ENCODE measurements around the gene ACACB. TPM values are rescaled to one million over a fixed set of nuclear protein-coding genes. Genes with fewer than 3 reads are reported as not detected.

The ACACB gene
- total RNA-seq: 10 to 100 TPM; 49.6 to 55.6 TPM
- long read RNA-seq, partial matches to known transcripts: 5 of 13 reads
- long read RNA-seq, other reads (novel, unspliced or antisense): 7 of 13 reads

GRCh38 chr12:109115758-109116610, at the start of gene ACACB:
ACACB (plus strand) TSS chr12:109116587; CDS start chr12:109139406, 22,819 bp downstream.
- ATAC-seq (peak; percentile 62), DNase-seq (peak; percentile 72 to 88)
- intact Hi-C loops (cut with DNase I, micrococcal nuclease): loop anchor here in 1 of 2 donors (10.0 kb wide), 1 partner anchor 49 kb away; no protein-coding TSS in a partner anchor

GRCh38 chr12:109069307-109070271, 46.8 kb upstream of the ACACB start:
- DNase-seq: peak; percentile 70 to 90
- ATAC-seq: peak; percentile 88
- intact Hi-C loops (cut with DNase I, micrococcal nuclease): no loop called here

- no peak for DNase-seq
- no peak for ATAC-seq
- intact Hi-C loops (cut with DNase I, micrococcal nuclease): no loop called here
Measured at GRCh38 chr12:109074866-109075265, 41.5 kb upstream of the ACACB start.

- intact Hi-C loops (cut with DNase I, micrococcal nuclease): loop anchor here in 1 of 2 donors (10.0 kb wide), 1 partner anchor 128 kb away; no protein-coding TSS in a partner anchor
- ATAC-seq: no peak
- DNase-seq: no peak
Measured at GRCh38 chr12:109082751-109083150, 33.6 kb upstream of the ACACB start.

GRCh38 chr12:109084425-109084824, 32.0 kb upstream of the ACACB start:
- peak; percentile 58 for ATAC-seq
- DNase-seq: no peak
- intact Hi-C loops (cut with DNase I, micrococcal nuclease): loop anchor here in 1 of 2 donors (10.0 kb wide), 1 partner anchor 130 kb away; no protein-coding TSS in a partner anchor

GRCh38 chr12:109085590-109085989, 30.8 kb upstream of the ACACB start:
- ATAC-seq (no peak), DNase-seq (no peak)
- intact Hi-C loops (cut with DNase I, micrococcal nuclease): loop anchor here in 1 of 2 donors (10.0 kb wide), 1 partner anchor 131 kb away; no protein-coding TSS in a partner anchor

- peak; percentile 57 for ATAC-seq
- no peak for DNase-seq
- intact Hi-C loops (cut with DNase I, micrococcal nuclease): loop anchor here in 1 of 2 donors (10.0 kb wide), 1 partner anchor 132 kb away; no protein-coding TSS in a partner anchor
Measured at GRCh38 chr12:109087250-109087649, 29.1 kb upstream of the ACACB start.

- intact Hi-C loops (cut with DNase I, micrococcal nuclease): loop anchor here in 1 of 2 donors (10.0 kb wide), 1 partner anchor 134 kb away; no protein-coding TSS in a partner anchor
- no peak for ATAC-seq
- no peak for DNase-seq
Measured at GRCh38 chr12:109088818-109089217, 27.6 kb upstream of the ACACB start.

GRCh38 chr12:109089683-109090082, 26.7 kb upstream of the ACACB start:
- ATAC-seq (no peak), DNase-seq (no peak)
- intact Hi-C loops (cut with DNase I, micrococcal nuclease): loop anchor here in 1 of 2 donors (10.0 kb wide), 2 partner anchors 135 to 525 kb away; partner anchors contain the start of genes ISCU and SART3

- no peak for ATAC-seq
- DNase-seq: no peak
- intact Hi-C loops (cut with DNase I, micrococcal nuclease): loop anchor here in 1 of 2 donors (10.0 kb wide), 1 partner anchor 528 kb away; the partner anchor contains the start of genes ISCU and SART3
Measured at GRCh38 chr12:109092497-109093021, 23.8 kb upstream of the ACACB start.

- ATAC-seq: peak; percentile 68
- intact Hi-C loops (cut with DNase I, micrococcal nuclease): loop anchor here in 1 of 2 donors (10.0 kb wide), 1 partner anchor 528 kb away; the partner anchor contains the start of genes ISCU and SART3
- peak; percentile 93 to 95 for DNase-seq
Measured at GRCh38 chr12:109093022-109093918, 23.1 kb upstream of the ACACB start, which contains the start of gene ALKBH2. ALKBH2 (minus strand) TSS chr12:109093472; CDS start chr12:109092786, 686 bp downstream.

- DNase-seq (no peak), ATAC-seq (no peak)
- intact Hi-C loops (cut with DNase I, micrococcal nuclease): loop anchor here in 1 of 2 donors (10.0 kb wide), 1 partner anchor 532 kb away; the partner anchor contains the start of genes ISCU and SART3
Measured at GRCh38 chr12:109097140-109097434, 19.3 kb upstream of the ACACB start.

GRCh38 chr12:109097435-109098182, 18.8 kb upstream of the ACACB start, which contains the start of gene UNG:
UNG (plus strand) TSS chr12:109097597; CDS start chr12:109097680, 83 bp downstream.
- ATAC-seq (peak; percentile 90), DNase-seq (peak; percentile 96 to 98)
- intact Hi-C loops (cut with DNase I, micrococcal nuclease): loop anchor here in 1 of 2 donors (10.0 kb wide), 1 partner anchor 533 kb away; the partner anchor contains the start of genes ISCU and SART3

- DNase-seq: no peak
Measured at GRCh38 chr12:109098183-109098604, 18.2 kb upstream of the ACACB start.

GRCh38 chr12:109098651-109099050, 17.7 kb upstream of the ACACB start:
- intact Hi-C loops (cut with DNase I, micrococcal nuclease): loop anchor here in 1 of 2 donors (10.0 kb wide), 1 partner anchor 534 kb away; the partner anchor contains the start of genes ISCU and SART3
- no peak for DNase-seq
- ATAC-seq: peak; percentile 45

More at GRCh38 chr12:109098183-109098604, 18.2 kb upstream of the ACACB start:
- peak; percentile 60 for ATAC-seq
- intact Hi-C loops (cut with DNase I, micrococcal nuclease): loop anchor here in 1 of 2 donors (10.0 kb wide), 1 partner anchor 533 kb away; the partner anchor contains the start of genes ISCU and SART3

Data from left colon (tissue), 2 donors.